ENCODE results near the gene VPS26A. TPM values are rescaled to one million over a fixed set of nuclear protein-coding genes. Genes with fewer than 3 reads are reported as not detected.

VPS26A gene
- total RNA-seq, 4 donors from 2014 or later = 32.3 to 36.3 (median 34.0) TPM

- H3K4me3 ChIP-seq (ENCODE audit: low read depth, poor library complexity, severe bottlenecking) = no peak overlapping the region
- TF ChIP-seq CTCF (IDR thresholded peaks at IDR 0.05) (no peak), POLR2A (IDR thresholded peaks at IDR 0.05) (no peak)
- DNase-seq (ENCODE audit: low spot score in 2 of 2) = no peak
- WGBS, 2 donors = 39 to 45% methylated on average over 9 of the region's 9 CpGs
- intact Hi-C loops (cut with DNase I; ENCODE audit: low total_unique reads) = no loop called here
Observed at GRCh38 chr10:69086001-69086509, 37.9 kb upstream of the VPS26A start.

GRCh38 chr10:69087590-69088470 is 36.1 kb upstream of the VPS26A start, which contains the start of gene SRGN:
Gene SRGN (plus strand): TSS chr10:69088103. CDS start chr10:69088158, 55 bp downstream.
- 32 to 39% methylated on average over 10 of the region's 10 CpGs for WGBS, 2 donors
- TF ChIP-seq POLR2A (IDR thresholded peaks at IDR 0.05) (peak in 1 of 2 donors; percentile 19), CTCF (IDR thresholded peaks at IDR 0.05) (no peak)
- H3K4me3 ChIP-seq (ENCODE audit: low read depth, poor library complexity, severe bottlenecking) = peak within 1 kb of the TSS; percentile 24
- intact Hi-C loops (cut with DNase I; ENCODE audit: low total_unique reads) = no loop called here
- peak; percentile 86 to 90 for DNase-seq (ENCODE audit: low spot score in 2 of 2)

- DNase-seq (ENCODE audit: low spot score in 2 of 2) = no peak
- WGBS, 2 donors = 63 to 65% methylated on average over 3 of the region's 3 CpGs
- no peak for TF ChIP-seq POLR2A (IDR thresholded peaks at IDR 0.05)
- no peak for TF ChIP-seq CTCF (IDR thresholded peaks at IDR 0.05)
- H3K4me3 ChIP-seq (ENCODE audit: low read depth, poor library complexity, severe bottlenecking) = peak overlapping the region; percentile 24
- intact Hi-C loops (cut with DNase I; ENCODE audit: low total_unique reads) = no loop called here
Observed at GRCh38 chr10:69088471-69088769, 35.6 kb upstream of the VPS26A start.

- TF ChIP-seq CTCF (IDR thresholded peaks at IDR 0.05) = no peak
- no peak for TF ChIP-seq POLR2A (IDR thresholded peaks at IDR 0.05)
- no peak for DNase-seq (ENCODE audit: low spot score in 2 of 2)
- 79 to 85% methylated on average over 10 of the region's 10 CpGs for WGBS, 2 donors
- H3K4me3 ChIP-seq (ENCODE audit: low read depth, poor library complexity, severe bottlenecking) = no peak overlapping the region
- intact Hi-C loops (cut with DNase I; ENCODE audit: low total_unique reads) = no loop called here
Observed at GRCh38 chr10:69088801-69089501, 35.0 kb upstream of the VPS26A start.

GRCh38 chr10:69089638-69090599 is 34.1 kb upstream of the VPS26A start:
- no peak overlapping the region for H3K4me3 ChIP-seq (ENCODE audit: low read depth, poor library complexity, severe bottlenecking)
- peak in 1 of 2 donors; percentile 24 for DNase-seq (ENCODE audit: low spot score in 2 of 2)
- intact Hi-C loops (cut with DNase I; ENCODE audit: low total_unique reads) = loop anchor here (10.0 kb wide), 1 partner anchor 95 kb away; no protein-coding TSS in a partner anchor
- TF ChIP-seq POLR2A (IDR thresholded peaks at IDR 0.05) = no peak
- no peak for TF ChIP-seq CTCF (IDR thresholded peaks at IDR 0.05)
- 75 to 77% methylated on average over 16 of the region's 16 CpGs for WGBS, 2 donors
